ENCODE data around the gene CTDNEP1.

- TF ChIP-seq CTCF (IDR thresholded peaks at IDR 0.05) (no peak), POLR2A (IDR thresholded peaks at IDR 0.05) (no peak)
Observed at GRCh38 chr17:7217113-7217987, 34.2 kb downstream of the CTDNEP1 start.
